Measurements from ENCODE around the gene CEP72. TPM values are rescaled to one million over a fixed set of nuclear protein-coding genes. Genes with fewer than 3 reads are reported as not detected.

Gene CEP72
- 14.6 and 22.8 TPM in 2 replicates for total RNA-seq (2014; rRNA removed; shearing (Covaris generic); ENCODE audit: low replicate concordance)

DNA sequence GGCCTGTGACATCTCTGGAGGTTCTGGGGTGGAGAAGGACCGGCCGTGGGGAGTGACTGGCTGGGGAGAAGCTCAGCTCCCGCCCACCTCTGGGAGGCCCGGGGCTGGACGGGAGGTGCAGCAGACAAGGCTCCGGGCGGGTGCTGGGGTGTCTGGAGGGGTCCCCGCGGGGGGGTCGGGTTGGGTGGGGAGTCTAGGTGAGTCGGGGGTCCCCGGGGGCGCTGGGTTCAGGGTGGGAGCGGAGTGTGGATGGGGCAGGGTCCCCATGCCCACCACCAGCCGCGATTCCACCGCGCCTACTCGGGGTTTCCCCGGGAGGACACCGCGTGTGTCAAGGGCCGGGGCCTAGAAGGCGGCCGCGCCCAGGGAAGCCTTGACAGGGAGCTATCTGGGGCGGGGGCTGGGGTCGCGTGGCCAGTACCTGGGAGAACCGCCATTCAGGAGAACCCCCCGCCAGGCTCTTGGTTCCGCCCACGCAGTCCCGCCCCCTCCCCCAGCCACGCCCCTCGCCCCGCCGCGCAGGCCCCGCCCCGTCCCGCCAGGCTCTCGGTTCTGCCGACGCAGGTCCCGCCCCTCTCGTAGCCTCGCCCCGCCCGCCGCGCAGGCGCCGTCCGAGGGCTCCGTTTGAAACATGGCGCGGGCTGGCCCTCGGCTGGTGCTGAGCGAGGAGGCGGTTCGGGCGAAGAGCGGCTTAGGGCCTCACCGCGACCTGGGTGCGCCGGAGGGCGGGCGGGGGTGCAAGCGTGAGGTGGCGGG is at the start of gene CEP72:
TSS of gene CEP72 (plus strand) at position 610 of the 756 bp plus-strand sequence. CDS start at position 632, 22 bp downstream.
- DNase-seq, result peak; percentile 97
- Histone ChIP-seq H3K27me3 (ENCODE audit: low read length) (no peaks in the 10 kb centered on the region), H3K9ac (ENCODE audit: low read length) (peak within 1 kb of the TSS; percentile 90)

DNA sequence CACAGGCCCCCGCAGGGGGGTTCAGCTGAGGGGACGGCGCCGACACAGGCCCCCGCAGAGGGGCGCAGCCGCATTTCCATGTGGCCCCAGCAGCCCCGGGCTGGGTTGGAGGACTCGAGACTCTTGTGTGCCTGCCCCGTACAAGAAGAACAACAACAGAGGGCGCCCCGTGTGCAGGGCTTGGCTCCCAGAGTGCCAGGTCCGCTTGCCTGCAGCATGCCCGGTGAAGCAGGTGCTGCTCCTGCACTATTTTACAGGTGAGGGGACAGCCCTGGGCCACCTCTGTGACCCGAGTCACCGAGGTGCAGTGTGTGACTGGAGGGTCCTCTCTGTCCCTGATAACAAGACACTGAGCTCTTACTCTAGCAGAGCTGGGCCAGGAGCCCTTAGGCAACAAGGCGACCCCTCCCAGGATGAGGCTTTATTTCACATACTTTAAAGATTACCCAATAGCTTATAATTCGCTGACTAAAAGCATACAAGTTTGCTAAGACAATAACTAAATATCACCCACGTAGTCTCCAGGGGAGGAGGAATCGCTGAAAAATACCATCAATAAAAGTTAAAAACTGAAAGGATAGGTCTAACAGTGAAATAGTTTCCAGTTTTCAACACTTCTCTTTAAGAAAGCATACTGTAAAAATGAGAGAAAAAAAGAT is 46.2 kb upstream of the CEP72 start:
- H3K4me1 ChIP-seq (ENCODE audit: low read length), result peaks cover 7% of the 10 kb centered on the region
- no peaks in the 10 kb centered on the region for H3K36me3 ChIP-seq (ENCODE audit: insufficient read depth, low read length)

More for the DNA sequence above, at the start of gene CEP72:
- Histone ChIP-seq H3K36me3 (ENCODE audit: insufficient read depth, low read length) (peaks cover 14% of the 10 kb centered on the region), H2AFZ (ENCODE audit: low read length) (peak within 1 kb of the TSS; percentile 74; the same call in 1 of the 2 replicates), H3K27ac (ENCODE audit: low read length) (peak within 1 kb of the TSS; percentile 53), H3K79me2 (ENCODE audit: low read length) (peaks cover 46% of the 10 kb centered on the region), H3K4me2 (ENCODE audit: low read depth, low read length, poor library complexity, severe bottlenecking) (peak within 1 kb of the TSS; percentile 92), H3K4me1 (ENCODE audit: low read length) (peaks cover 22% of the 10 kb centered on the region), H4K20me1 (ENCODE audit: insufficient read depth, low read depth, low read length) (no peaks in the 10 kb centered on the region), H3K9me3 (ENCODE audit: low read length) (no peaks in the 10 kb centered on the region; the same call in 1 of the 2 replicates), H3K4me3 (ENCODE audit: low read length) (peak within 1 kb of the TSS; percentile 95), H3K9me2 (replicated peaks; ENCODE audit: insufficient read depth, low read length) (no peaks in the 10 kb centered on the region)

DNA sequence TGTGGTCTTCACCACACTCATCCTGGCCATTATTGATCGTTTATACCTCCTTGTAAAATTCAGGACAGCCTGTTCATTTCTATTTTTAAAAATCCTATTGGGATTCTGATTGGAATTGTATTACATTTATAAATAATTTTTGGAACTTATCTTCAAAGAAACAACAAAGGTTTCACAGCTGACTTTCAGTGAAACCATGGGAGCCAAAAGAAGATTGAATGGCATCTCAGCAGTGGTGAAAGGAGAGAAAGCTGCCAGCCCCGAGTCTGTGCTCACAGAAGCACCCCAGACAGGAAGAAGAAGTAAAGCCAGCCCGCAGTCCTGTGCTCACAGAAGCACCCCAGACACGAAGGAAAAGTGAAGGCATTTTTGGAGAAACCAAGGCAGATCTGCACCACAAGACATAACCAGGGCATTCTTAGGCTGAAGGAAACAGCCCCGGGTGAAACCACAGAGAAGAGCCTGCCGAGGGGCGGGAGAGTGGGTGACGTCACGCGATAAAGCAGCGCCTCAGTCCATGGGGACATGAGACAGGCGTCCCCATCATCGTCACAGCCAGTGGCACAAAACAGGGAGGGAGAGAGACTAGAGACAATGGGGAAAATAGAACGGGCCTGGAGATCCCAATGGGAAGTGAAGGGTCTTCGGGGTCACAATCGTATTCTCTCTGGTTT is 45.4 kb upstream of the CEP72 start:
- Histone ChIP-seq H3K79me2 (ENCODE audit: low read length) (no peaks in the 10 kb centered on the region), H3K27me3 (ENCODE audit: low read length) (no peaks in the 10 kb centered on the region)

More for the DNA sequence above, 46.2 kb upstream of the CEP72 start:
- no peaks in the 10 kb centered on the region for H3K9me3 ChIP-seq (ENCODE audit: low read length)
- no peak overlapping the region for H2AFZ ChIP-seq (ENCODE audit: low read length)
- H3K27ac ChIP-seq (ENCODE audit: low read length), result no peak overlapping the region
- no peaks in the 10 kb centered on the region for H3K79me2 ChIP-seq (ENCODE audit: low read length)
- H3K9me2 ChIP-seq (replicated peaks; ENCODE audit: insufficient read depth, low read length), result no peaks in the 10 kb centered on the region
- H3K4me3 ChIP-seq (ENCODE audit: low read length), result no peak overlapping the region
- H3K9ac ChIP-seq (ENCODE audit: low read length), result no peak overlapping the region
- no peaks in the 10 kb centered on the region for H3K27me3 ChIP-seq (ENCODE audit: low read length)
- DNase-seq, result no peak
- H3K4me2 ChIP-seq (ENCODE audit: low read depth, low read length, poor library complexity, severe bottlenecking), result no peak overlapping the region
- H4K20me1 ChIP-seq (ENCODE audit: insufficient read depth, low read depth, low read length), result no peaks in the 10 kb centered on the region

DNA sequence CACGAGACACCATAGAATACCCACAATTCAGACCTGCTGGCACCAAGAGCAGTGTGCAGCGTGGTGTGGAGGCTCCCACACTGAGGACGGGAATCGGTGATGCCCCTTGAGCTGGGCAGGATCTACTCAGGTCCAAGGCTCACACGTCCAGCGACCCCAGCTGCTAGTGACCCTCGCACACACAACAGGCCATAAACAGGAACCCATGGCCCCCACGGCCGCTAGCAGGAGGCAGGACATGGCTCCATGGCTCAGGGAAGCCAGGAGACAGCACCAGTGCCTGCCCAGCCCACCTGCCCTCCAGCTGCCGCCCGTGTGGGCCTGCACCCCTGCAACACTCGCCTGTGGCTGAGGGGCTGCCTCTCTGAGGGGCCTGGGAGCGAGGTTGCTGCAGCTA is 44.5 kb upstream of the CEP72 start:
- Histone ChIP-seq H2AFZ (ENCODE audit: low read length) (no peak overlapping the region), H3K4me3 (ENCODE audit: low read length) (no peak overlapping the region), H3K9me3 (ENCODE audit: low read length) (no peaks in the 10 kb centered on the region), H3K9ac (ENCODE audit: low read length) (no peak overlapping the region), H4K20me1 (ENCODE audit: insufficient read depth, low read depth, low read length) (no peaks in the 10 kb centered on the region), H3K79me2 (ENCODE audit: low read length) (no peaks in the 10 kb centered on the region), H3K4me1 (ENCODE audit: low read length) (peaks cover 7% of the 10 kb centered on the region), H3K27ac (ENCODE audit: low read length) (no peak overlapping the region), H3K4me2 (ENCODE audit: low read depth, low read length, poor library complexity, severe bottlenecking) (no peak overlapping the region), H3K36me3 (ENCODE audit: insufficient read depth, low read length) (no peaks in the 10 kb centered on the region), H3K27me3 (ENCODE audit: low read length) (no peaks in the 10 kb centered on the region), H3K9me2 (replicated peaks; ENCODE audit: insufficient read depth, low read length) (no peaks in the 10 kb centered on the region)
- DNase-seq, result no peak

More for the DNA sequence above, 45.4 kb upstream of the CEP72 start:
- no peak overlapping the region for H3K27ac ChIP-seq (ENCODE audit: low read length)
- no peaks in the 10 kb centered on the region for H3K9me3 ChIP-seq (ENCODE audit: low read length)
- H3K36me3 ChIP-seq (ENCODE audit: insufficient read depth, low read length), result no peaks in the 10 kb centered on the region
- H3K9me2 ChIP-seq (replicated peaks; ENCODE audit: insufficient read depth, low read length), result no peaks in the 10 kb centered on the region
- no peak for DNase-seq
- peak overlapping the region; percentile 21 for H3K9ac ChIP-seq (ENCODE audit: low read length)
- H3K4me2 ChIP-seq (ENCODE audit: low read depth, low read length, poor library complexity, severe bottlenecking), result peak overlapping the region; percentile 43
- H4K20me1 ChIP-seq (ENCODE audit: insufficient read depth, low read depth, low read length), result no peaks in the 10 kb centered on the region
- no peak overlapping the region for H2AFZ ChIP-seq (ENCODE audit: low read length)
- H3K4me3 ChIP-seq (ENCODE audit: low read length), result peak overlapping the region; percentile 16; the same call in 1 of the 2 replicates
- H3K4me1 ChIP-seq (ENCODE audit: low read length), result peaks cover 7% of the 10 kb centered on the region

GRCh38 chr5:568061-568781 is 43.9 kb upstream of the CEP72 start:
- H3K9me2 ChIP-seq (replicated peaks; ENCODE audit: insufficient read depth, low read length), result no peaks in the 10 kb centered on the region
- no peaks in the 10 kb centered on the region for H3K36me3 ChIP-seq (ENCODE audit: insufficient read depth, low read length)
- H3K9me3 ChIP-seq (ENCODE audit: low read length), result no peaks in the 10 kb centered on the region
- no peak overlapping the region for H3K27ac ChIP-seq (ENCODE audit: low read length)
- H4K20me1 ChIP-seq (ENCODE audit: insufficient read depth, low read depth, low read length), result no peaks in the 10 kb centered on the region
- DNase-seq, result no peak
- H3K9ac ChIP-seq (ENCODE audit: low read length), result no peak overlapping the region
- no peak overlapping the region for H3K4me3 ChIP-seq (ENCODE audit: low read length)
- peaks cover 7% of the 10 kb centered on the region for H3K4me1 ChIP-seq (ENCODE audit: low read length)
- H2AFZ ChIP-seq (ENCODE audit: low read length), result no peak overlapping the region
- no peaks in the 10 kb centered on the region for H3K79me2 ChIP-seq (ENCODE audit: low read length)
- H3K4me2 ChIP-seq (ENCODE audit: low read depth, low read length, poor library complexity, severe bottlenecking), result no peak overlapping the region
- H3K27me3 ChIP-seq (ENCODE audit: low read length), result no peaks in the 10 kb centered on the region

DNA sequence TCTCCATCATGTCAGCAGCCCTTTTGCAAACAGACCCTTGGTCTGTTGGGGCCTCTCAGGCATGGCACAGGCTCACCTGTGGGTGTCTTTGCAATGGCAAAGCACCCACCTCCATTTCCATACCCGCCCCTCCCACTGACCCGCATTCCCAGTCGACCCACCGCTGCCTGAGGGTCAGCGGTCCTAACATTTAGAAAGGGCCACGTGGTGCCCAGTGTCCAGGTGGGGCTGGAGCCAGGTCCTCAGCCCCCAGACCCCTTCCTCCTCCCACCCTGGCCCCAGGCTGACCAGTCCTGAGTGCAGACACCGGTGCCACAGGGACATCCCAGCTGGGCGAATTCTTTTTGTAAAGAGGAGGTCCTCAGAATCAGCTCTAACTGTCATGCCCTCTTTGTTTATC is 43.3 kb upstream of the CEP72 start:
- Histone ChIP-seq H3K9ac (ENCODE audit: low read length) (no peak overlapping the region), H3K27ac (ENCODE audit: low read length) (no peak overlapping the region), H2AFZ (ENCODE audit: low read length) (no peak overlapping the region), H3K4me2 (ENCODE audit: low read depth, low read length, poor library complexity, severe bottlenecking) (no peak overlapping the region), H3K4me1 (ENCODE audit: low read length) (peaks cover 7% of the 10 kb centered on the region), H3K36me3 (ENCODE audit: insufficient read depth, low read length) (no peaks in the 10 kb centered on the region), H4K20me1 (ENCODE audit: insufficient read depth, low read depth, low read length) (no peaks in the 10 kb centered on the region), H3K9me3 (ENCODE audit: low read length) (no peaks in the 10 kb centered on the region), H3K79me2 (ENCODE audit: low read length) (no peaks in the 10 kb centered on the region), H3K4me3 (ENCODE audit: low read length) (no peak overlapping the region), H3K27me3 (ENCODE audit: low read length) (no peaks in the 10 kb centered on the region), H3K9me2 (replicated peaks; ENCODE audit: insufficient read depth, low read length) (no peaks in the 10 kb centered on the region)
- no peak for DNase-seq

GRCh38 chr5:569358-569867 is 42.7 kb upstream of the CEP72 start:
- no peaks in the 10 kb centered on the region for H3K9me3 ChIP-seq (ENCODE audit: low read length)
- no peak overlapping the region for H3K27ac ChIP-seq (ENCODE audit: low read length)
- no peak overlapping the region for H2AFZ ChIP-seq (ENCODE audit: low read length)
- H3K4me2 ChIP-seq (ENCODE audit: low read depth, low read length, poor library complexity, severe bottlenecking), result no peak overlapping the region
- H4K20me1 ChIP-seq (ENCODE audit: insufficient read depth, low read depth, low read length), result no peaks in the 10 kb centered on the region
- DNase-seq, result no peak
- peaks cover 7% of the 10 kb centered on the region for H3K4me1 ChIP-seq (ENCODE audit: low read length)
- H3K4me3 ChIP-seq (ENCODE audit: low read length), result no peak overlapping the region
- H3K9ac ChIP-seq (ENCODE audit: low read length), result no peak overlapping the region
- H3K79me2 ChIP-seq (ENCODE audit: low read length), result no peaks in the 10 kb centered on the region
- no peaks in the 10 kb centered on the region for H3K9me2 ChIP-seq (replicated peaks; ENCODE audit: insufficient read depth, low read length)
- H3K27me3 ChIP-seq (ENCODE audit: low read length), result no peaks in the 10 kb centered on the region
- H3K36me3 ChIP-seq (ENCODE audit: insufficient read depth, low read length), result no peaks in the 10 kb centered on the region
